Measurements from ENCODE around the gene FXYD2. TPM values are rescaled to one million over a fixed set of nuclear protein-coding genes. Genes with fewer than 3 reads are reported as not detected.

The FXYD2 gene
- total RNA-seq, result 1 to 10 TPM in 7 of 10 donors, under 1 TPM in 3; 0.40 to 3.2 (median 1.4) TPM
- polyA plus RNA-seq, result 1 to 10 TPM; 1.9 to 6.0 TPM
- long read RNA-seq, donor 1, partial matches to known transcripts, result 0 of 1 reads
- long read RNA-seq, donor 1, other reads (novel, unspliced or antisense), result 0 of 1 reads
- long read RNA-seq, donor 2, partial matches to known transcripts, result 0 of 1 reads
- long read RNA-seq, donor 2, other reads (novel, unspliced or antisense), result 1 of 1 reads
- long read RNA-seq, donor 3, result 0 reads

DNA sequence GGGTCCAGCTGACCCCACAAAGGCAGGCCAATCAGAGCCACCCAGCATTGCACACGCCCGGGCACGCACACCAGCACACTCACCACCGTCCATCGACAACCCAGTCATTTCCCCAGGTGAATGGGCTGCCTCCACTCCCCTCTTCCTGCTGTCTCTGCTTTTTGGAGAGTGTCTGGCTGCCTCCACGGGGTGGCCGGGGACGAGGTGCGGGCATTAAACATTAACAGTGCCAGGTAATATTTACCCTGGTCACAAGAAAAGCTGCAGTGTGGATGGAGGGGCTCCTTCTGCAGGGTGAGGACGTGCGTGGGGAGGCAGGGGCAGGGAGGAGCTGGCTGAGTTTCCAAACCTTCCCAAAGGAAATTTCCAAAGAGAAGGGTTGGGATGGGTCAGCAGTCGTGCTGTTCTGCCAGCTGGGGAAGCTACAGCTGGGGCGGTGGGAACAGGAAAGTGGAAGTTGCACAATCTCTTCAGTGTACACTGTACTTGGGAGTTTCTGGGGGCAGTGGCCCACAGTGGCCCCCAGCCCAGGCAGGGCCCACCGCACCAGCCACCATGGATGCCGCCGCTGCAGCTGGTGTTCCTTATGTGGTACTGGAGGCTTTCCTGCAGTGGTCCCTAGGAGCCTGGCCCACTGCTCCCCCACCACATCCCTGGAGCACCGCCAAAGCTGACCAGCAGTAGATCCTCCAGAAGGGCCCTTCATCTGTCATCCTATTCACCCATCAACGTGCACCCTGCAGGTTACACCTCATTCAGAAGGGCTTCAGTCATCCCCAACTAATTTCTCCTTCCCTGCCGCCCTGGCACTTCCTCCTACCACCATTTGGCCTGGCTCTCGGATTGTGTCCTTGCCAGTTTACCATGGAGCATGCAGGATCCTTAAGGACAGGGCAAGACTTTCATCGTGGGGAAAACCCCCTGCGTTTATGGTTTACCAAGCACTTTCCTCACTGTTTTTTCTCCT is at the start of gene FXYD2:
FXYD2 (minus strand) TSS at position 174 of the 967 bp plus-strand sequence; CDS start at position 108, 66 bp downstream.
- intact Hi-C loops (cut with DNase I), result loop anchor here in 4 of 10 donors (5.0 kb wide), 1 partner anchor 122 kb away; no protein-coding TSS in a partner anchor
- Histone ChIP-seq H3K27ac (peak within 1 kb of the TSS; percentile 58 to 94 (median 80)), H3K9me3 (no peaks in the 10 kb centered on the region), H3K36me3 (no peaks in the 10 kb centered on the region), H3K4me3 (no peak within 1 kb of the TSS), H3K27me3 (no peaks in the 10 kb centered on the region), H3K4me1 (peaks cover 13 to 62% (median 51%) of the 10 kb centered on the region in 9 donors)
- TF ChIP-seq, protein P1, sequence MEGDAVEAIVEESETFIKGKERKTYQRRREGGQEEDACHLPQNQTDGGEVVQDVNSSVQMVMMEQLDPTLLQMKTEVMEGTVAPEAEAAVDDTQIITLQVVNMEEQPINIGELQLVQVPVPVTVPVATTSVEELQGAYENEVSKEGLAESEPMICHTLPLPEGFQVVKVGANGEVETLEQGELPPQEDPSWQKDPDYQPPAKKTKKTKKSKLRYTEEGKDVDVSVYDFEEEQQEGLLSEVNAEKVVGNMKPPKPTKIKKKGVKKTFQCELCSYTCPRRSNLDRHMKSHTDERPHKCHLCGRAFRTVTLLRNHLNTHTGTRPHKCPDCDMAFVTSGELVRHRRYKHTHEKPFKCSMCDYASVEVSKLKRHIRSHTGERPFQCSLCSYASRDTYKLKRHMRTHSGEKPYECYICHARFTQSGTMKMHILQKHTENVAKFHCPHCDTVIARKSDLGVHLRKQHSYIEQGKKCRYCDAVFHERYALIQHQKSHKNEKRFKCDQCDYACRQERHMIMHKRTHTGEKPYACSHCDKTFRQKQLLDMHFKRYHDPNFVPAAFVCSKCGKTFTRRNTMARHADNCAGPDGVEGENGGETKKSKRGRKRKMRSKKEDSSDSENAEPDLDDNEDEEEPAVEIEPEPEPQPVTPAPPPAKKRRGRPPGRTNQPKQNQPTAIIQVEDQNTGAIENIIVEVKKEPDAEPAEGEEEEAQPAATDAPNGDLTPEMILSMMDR (IDR thresholded peaks at IDR 0.05), result no peak
- DNase-seq, result peak; percentile 56 to 62
- WGBS, 2 donors, result 46 to 58% methylated on average over 22 of the region's 22 CpGs
- ATAC-seq, result peak; percentile 52 to 72 (median 64)

DNA sequence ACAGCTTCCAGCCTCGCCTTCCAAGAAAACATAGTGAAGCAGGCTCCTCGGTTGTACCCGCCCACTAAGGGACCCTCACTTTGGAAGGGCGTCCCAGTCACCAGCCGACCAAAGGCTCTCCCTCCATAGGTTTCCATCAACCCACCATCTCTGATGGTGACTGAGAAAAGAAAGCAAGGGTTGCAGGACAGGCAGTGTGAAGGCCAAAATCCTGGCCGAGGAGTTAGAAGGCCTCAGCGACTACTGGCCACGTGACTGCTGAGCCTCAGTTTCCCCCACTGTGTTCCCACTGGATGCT is 49.2 kb upstream of the FXYD2 start:
- H3K4me3 ChIP-seq, result peak overlapping the region in 6 of 10 donors; percentile 72 to 88 (median 80)
- TF ChIP-seq, protein P1 (IDR thresholded peaks at IDR 0.05), result no peak
- H3K4me1 ChIP-seq, result peaks cover 15 to 91% (median 74%) of the 10 kb centered on the region in 9 donors
- intact Hi-C loops (cut with DNase I), result no loop called here
- DNase-seq (no peak), ATAC-seq (no peak)
- no peaks in the 10 kb centered on the region for H3K36me3 ChIP-seq
- WGBS, 2 donors, result 68 to 72% methylated on average over 8 of the region's 8 CpGs
- H3K27me3 ChIP-seq, result peaks cover 0 to 59% (median 12%) of the 10 kb centered on the region in 7 donors
- H3K27ac ChIP-seq, result peak overlapping the region in 9 of 10 donors; percentile 42 to 96 (median 84)
- H3K9me3 ChIP-seq, result no peaks in the 10 kb centered on the region

DNA sequence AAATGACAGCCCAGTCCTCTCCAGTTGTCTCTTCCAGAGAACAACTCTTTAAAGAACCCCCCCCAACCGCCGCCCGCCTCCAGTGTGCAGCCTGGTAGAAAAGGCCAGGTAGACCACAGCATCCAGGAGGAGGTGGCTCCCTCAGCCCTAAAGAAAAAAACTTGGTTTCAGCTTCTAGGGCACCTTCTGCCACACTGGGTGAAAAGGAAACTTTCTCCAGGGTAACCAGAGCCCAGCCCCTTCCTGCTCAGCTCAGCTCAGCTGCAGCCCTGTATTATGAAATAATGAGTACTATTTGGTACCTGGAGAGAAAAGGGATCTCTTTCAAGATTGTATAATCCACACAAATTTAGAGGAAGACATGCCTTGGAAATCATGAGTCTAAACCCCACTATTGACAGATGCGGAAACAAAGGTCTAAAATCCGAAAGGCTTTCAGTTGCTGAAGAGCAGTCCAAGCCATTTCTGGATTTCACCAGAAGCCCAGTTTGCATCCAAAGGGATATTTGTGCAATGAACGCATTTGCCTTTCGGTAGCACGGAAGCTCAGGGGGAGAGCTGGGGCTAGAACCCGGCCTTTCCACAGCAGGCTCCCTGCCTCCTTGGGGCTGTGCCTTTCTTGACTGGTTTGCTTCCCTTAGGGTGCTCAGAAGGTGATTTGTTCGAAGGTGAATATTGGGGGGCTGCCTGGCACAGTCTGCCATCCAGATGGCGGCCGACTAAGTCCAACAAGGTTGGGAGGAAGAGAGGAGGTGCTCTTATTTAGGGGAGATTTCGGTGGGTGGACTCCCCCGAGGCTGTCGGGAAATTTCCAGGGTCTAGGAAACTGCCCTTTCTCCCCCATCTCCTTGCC is 48.7 kb upstream of the FXYD2 start:
- Histone ChIP-seq H3K27me3 (peaks cover 0 to 54% (median 12%) of the 10 kb centered on the region in 7 donors), H3K4me3 (peak overlapping the region in 4 of 10 donors; percentile 11 to 87 (median 46)), H3K27ac (peak overlapping the region in 9 of 10 donors; percentile 2 to 96 (median 84)), H3K4me1 (peaks cover 15 to 96% (median 75%) of the 10 kb centered on the region in 9 donors), H3K9me3 (no peaks in the 10 kb centered on the region), H3K36me3 (peaks cover 0 to 1% (median 0%) of the 10 kb centered on the region in 9 donors)
- TF ChIP-seq, protein P1 (IDR thresholded peaks at IDR 0.05), result no peak
- WGBS, 2 donors, result 74 to 84% methylated on average over 15 of the region's 15 CpGs
- DNase-seq (no peak), ATAC-seq (no peak)
- intact Hi-C loops (cut with DNase I), result no loop called here
